AG04449 (cell line): ENCODE data around the gene TIMMDC1.
"Not testable (repeated sequence)": the region's sequence is repeated elsewhere in the genome, so short reads cannot be mapped to it uniquely, and the experiment has no call there.

ENCODE experiments used
- CTCF ChIA-PET: fragments of 350-600 bp; formaldehyde crosslinking; extraction: SDS; loops from one replicate; lab custom pipeline; 2021; ENCODE audit warnings: antibody characterized with exemption; lab: Yijun Ruan, JAX
- POLR2A ChIA-PET: fragments of 400-600, 350-600 bp; formaldehyde crosslinking; extraction: SDS; loops from one replicate; lab custom pipeline; 2020; ENCODE audit warnings: antibody characterized with exemption, inconsistent platforms; lab: Yijun Ruan, JAX
- DNase-seq: peaks from one replicate; pipeline ENCODE4 v3.0.0-alpha.2; 2010; ENCODE audit warnings: low read depth, low spot score
- H3K4me3 ChIP-seq: 2 replicates; pipeline ENCODE4 v1.5.1; 2011; ENCODE audit warnings: low read depth, mild to moderate bottlenecking, control low read depth, low read length
- TF ChIP-seq, protein P1 (sequence below): IDR thresholded peaks from one replicate; pipeline ENCODE4 v1.5.1; 2011; ENCODE audit warnings: mild to moderate bottlenecking, moderate library complexity, low read length, control low read depth, inconsistent platforms; ENCODE audit not compliant: insufficient read depth; ENCODE audit errors: missing control alignments

TIMMDC1 gene

DNA sequence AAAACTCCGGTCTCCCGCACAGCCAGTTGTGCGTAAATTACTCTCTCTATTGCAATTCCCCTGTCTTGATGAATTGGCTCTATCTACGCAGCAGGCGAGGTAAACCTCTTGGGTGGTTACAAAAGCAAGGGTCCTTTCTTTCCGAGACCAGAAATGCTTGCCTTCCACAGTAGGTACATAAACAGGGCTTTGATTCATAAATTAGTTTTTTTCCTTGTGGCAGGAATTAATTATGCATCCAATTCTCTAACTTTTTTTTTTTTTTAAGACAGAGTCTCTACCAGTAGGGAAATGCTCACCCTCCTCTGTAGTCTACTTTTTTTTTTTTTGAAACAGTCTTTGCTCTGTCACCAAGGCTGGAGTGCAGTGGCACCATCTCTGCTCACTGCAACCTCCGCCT, 44.8 kb downstream of the TIMMDC1 start:
- DNase-seq: no peak
- H3K4me3 ChIP-seq: no peak overlapping the region
- ChIA-PET POLR2A (no interaction called here), CTCF (no interaction called here)
- TF ChIP-seq, protein P1, sequence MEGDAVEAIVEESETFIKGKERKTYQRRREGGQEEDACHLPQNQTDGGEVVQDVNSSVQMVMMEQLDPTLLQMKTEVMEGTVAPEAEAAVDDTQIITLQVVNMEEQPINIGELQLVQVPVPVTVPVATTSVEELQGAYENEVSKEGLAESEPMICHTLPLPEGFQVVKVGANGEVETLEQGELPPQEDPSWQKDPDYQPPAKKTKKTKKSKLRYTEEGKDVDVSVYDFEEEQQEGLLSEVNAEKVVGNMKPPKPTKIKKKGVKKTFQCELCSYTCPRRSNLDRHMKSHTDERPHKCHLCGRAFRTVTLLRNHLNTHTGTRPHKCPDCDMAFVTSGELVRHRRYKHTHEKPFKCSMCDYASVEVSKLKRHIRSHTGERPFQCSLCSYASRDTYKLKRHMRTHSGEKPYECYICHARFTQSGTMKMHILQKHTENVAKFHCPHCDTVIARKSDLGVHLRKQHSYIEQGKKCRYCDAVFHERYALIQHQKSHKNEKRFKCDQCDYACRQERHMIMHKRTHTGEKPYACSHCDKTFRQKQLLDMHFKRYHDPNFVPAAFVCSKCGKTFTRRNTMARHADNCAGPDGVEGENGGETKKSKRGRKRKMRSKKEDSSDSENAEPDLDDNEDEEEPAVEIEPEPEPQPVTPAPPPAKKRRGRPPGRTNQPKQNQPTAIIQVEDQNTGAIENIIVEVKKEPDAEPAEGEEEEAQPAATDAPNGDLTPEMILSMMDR: no peak

DNA sequence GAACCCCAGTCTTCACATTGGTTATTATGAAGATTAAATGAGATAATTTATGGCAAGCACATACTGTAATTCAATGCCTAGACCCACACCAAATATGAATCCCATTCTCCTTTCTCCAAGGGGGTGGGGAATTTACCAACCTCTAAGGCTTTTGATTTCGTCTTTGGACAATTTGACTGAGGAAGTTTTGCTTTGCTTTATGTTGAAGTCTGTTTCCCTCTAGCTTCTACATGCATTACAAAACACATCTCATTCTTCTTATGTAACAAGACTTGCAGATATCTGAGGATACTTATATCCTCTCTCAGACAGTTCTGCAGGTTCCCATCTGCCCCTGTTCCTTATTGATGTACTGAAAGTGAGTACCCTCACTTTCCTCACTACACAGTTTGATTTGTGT, 48.9 kb downstream of the TIMMDC1 start:
- ChIA-PET CTCF (interaction anchor here (1.9 kb wide), 1 partner anchor 12 kb away, joined by 5 read pairs; the partner anchor contains the start of gene CD80), POLR2A (no interaction called here)
- TF ChIP-seq, protein P1: no peak
- DNase-seq: no peak
- no peak overlapping the region for H3K4me3 ChIP-seq

DNA sequence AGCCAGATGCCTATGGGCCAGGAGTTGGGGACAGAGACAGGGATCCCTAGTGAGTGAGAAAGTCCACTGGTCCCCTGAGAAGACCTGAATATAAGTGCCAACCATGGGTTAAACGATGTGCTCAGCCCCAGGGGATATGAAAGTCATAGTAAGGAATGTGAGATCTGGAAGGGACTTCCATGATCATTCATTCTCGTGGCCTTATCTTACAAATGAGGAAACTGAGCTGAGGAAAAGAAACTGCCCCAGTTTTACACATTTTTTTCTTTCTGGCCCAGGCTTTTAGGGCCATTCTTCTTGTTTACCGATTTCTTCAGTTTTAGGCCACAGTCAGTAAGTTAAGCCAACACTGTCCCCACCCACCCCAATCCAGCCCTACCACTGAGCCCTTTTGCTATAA, 50.0 kb downstream of the TIMMDC1 start:
- TF ChIP-seq, protein P1: no peak
- ChIA-PET CTCF (interaction anchor here (1.9 kb wide), 1 partner anchor 11 kb away, joined by 5 read pairs; the partner anchor contains the start of gene CD80), POLR2A (no interaction called here)
- no peak overlapping the region for H3K4me3 ChIP-seq
- no peak for DNase-seq

DNA sequence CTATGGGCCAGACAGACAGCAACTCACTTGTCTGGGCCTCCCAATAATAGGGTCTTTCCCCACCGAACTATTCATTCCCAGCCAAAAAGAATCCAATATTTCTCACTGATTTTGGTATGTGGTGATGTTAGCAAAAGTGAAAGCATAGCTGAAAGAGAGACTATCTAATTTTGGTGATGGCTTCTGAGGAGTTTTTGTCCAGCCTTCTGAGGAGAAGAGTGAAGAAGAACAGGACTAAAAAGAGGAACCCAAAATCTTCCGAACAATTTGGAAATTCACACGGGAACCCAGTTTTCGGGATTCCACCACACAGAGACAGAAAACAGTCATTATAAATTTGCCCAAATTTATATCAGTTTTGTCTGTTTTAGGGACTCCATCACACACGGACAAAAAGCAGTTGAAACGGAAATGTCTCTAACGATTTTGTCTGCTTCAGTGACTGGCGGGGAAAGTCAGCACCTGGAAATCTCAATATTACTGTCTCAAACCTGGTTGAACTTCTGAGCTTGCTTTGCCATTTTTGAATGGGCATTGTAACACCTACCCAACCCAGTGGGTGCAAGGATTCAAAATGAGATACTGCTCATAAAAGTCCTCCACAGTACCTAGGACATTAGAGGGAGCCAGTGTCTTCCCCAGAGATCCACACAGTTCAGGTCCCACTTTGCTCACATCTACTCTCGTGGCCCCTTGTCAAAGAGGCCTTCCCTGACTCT, 52.0 kb downstream of the TIMMDC1 start:
- no peak for DNase-seq
- TF ChIP-seq, protein P1: no peak
- CTCF ChIA-PET: interaction anchor here (1.4 kb wide), 1 partner anchor 9 kb away, joined by 9 read pairs; the partner anchor contains the start of gene CD80
- POLR2A ChIA-PET: no interaction called here
- no peak overlapping the region for H3K4me3 ChIP-seq

DNA sequence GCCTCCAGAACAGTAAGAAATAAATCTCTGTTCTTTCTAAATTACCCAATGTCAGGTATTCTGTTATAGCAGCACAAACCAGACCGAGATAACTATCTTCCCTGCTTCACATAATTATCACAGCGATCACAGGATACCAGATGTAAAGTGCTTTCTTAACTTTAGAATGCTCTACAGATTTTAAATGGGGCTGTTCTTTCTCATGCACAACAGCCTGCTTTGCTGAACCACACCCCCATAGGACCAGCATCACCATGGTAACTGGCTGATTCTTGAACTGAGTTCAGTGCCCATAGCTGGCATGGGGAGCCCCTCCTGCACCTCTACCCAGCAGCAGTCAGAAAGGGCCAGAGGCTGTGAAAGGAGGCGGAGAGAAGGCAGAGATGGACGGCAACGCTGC, 53.3 kb downstream of the TIMMDC1 start:
- no peak for DNase-seq
- POLR2A ChIA-PET: no interaction called here
- no peak overlapping the region for H3K4me3 ChIP-seq
- TF ChIP-seq, protein P1: no peak
- CTCF ChIA-PET: no interaction called here

DNA sequence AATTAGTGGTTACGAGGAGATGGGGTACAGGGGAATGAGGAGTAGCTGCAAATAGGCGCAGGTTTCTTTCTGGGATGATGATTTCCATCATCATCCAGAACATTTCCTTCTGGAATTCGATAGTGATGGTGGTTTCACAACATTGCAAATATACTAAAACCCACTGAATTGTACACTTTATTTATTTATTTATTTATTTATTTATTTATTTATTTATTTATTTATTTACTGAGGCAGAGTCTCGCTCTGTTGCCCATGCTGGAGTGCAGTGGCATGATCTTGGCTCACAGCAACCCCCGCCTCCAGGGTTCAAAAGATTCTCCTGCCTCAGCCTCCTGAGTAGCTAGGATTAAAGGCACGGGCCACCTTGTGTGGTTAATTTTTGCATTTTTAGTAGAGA, 54.6 kb downstream of the TIMMDC1 start:
- CTCF ChIA-PET, POLR2A ChIA-PET, H3K4me3 ChIP-seq, DNase-seq: not testable (repeated sequence)
